Measurements from ENCODE around the gene SMC1B.
"Not testable (repeated sequence)": the region's sequence is repeated elsewhere in the genome, so short reads cannot be mapped to it uniquely, and the experiment has no call there.

Gene SMC1B

DNA sequence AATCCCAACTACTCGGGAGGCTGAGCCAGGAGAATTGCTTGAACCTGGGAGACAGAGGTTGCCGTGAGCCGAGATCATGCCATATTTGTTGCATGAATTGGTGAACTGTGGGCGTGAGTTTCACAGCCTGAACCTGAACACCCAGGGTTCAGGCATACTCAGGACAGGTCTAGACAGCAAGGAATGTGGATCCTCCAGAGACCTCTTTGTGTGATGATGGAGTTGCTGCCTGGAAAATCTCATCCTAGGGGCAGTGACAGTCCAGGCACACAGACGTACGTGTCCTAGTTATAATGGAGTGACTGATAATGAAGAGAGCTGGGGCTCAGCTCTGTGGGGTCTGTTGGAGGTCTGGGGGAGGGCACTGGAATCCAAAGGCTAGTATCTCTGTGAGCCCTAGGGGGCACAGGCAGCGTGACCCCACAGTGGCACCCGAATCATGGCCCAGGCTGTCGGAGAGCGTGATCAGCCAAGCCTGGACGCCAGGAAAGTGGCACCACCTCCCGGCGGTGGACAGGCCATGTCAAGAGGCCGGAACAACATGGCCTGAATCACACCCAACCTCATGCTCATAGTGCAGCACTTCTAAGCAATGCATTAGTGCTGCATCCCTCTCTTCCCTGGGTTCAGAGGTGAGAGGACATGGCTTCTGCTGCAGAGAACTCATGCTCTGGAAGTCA lies 31.8 kb upstream of the SMC1B start:
- DNase-seq (ENCODE audit: low spot score) = no peak

- no peak for DNase-seq (ENCODE audit: low spot score)
Observed at GRCh38 chr22:45444168-45444567, 30.8 kb upstream of the SMC1B start.

GRCh38 chr22:45442116-45442515 lies 28.7 kb upstream of the SMC1B start:
- DNase-seq (ENCODE audit: low spot score) = no peak

GRCh38 chr22:45441138-45441537 lies 27.7 kb upstream of the SMC1B start:
- DNase-seq (ENCODE audit: low spot score) = peak; percentile 71

DNA sequence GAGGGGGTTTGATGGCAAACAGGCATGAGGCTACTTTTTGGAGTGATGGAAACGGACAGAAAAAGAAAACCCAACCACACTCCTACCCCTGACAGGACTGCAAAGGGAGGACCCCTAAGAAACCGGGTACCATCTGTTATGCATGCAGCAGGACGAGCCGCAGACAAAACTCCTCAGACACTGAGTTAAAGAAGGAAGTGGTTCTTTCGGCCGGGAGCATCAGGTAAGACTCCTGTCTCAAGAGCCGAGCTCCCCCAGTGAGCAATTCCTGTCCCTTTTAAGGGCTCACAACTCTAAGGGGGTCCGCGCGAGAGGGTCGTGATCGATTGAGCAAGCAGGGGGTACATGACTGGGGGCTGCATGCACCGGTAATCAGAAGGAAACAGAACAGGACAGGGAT lies 27.3 kb upstream of the SMC1B start:
- DNase-seq (ENCODE audit: low spot score) = not testable (repeated sequence)

DNA sequence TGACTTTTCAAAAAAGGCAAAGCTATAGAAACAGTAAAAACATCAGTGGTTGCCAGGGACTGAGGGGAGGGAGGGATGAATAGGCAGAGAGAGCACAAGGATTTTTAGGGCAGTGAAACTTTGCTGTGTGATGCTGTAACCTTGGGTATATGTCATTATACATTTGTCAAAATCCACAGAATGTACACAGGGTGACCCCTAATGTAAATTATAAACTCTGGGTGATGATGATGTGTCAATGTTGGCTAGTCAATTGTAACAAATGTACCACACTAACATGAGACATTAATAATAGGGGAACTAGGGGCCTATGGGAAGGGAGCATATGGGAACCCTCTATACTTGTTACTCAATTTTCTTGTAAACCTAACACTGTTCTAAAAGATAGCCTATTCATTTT lies 24.9 kb upstream of the SMC1B start:
- no peak for DNase-seq (ENCODE audit: low spot score)

GRCh38 chr22:45436871-45437517 lies 23.6 kb upstream of the SMC1B start:
- DNase-seq (ENCODE audit: low spot score) = not testable (repeated sequence)

DNA sequence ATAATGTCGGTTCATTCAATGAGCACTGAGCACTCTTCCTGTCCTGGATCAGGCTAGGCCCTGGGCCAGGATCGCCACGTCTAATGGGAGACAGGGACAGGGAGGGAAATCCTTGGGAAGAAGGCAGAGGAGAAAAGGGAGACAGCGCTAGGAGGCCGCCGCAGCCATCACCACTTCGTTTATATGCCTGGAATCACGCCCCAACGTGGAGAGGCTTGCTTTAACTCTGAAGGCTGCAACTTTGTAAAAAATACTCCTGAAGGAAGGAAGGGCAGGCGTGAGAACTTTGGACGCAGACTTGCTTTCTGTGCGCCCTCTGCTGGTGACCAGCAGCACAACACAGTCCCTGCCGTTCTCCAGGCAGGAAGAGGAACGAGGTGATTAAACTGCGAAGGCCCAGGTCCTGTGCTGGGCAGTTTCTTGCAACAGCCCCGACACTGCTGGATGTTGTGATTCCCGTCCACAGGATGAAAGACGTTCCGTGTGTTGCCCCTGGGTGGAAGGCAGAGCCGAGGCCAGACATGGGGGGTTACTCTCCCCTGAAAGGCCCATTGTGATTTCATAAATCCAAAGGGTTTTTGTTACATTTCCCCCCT lies 22.2 kb upstream of the SMC1B start:
- DNase-seq (ENCODE audit: low spot score) = peak; percentile 88

DNA sequence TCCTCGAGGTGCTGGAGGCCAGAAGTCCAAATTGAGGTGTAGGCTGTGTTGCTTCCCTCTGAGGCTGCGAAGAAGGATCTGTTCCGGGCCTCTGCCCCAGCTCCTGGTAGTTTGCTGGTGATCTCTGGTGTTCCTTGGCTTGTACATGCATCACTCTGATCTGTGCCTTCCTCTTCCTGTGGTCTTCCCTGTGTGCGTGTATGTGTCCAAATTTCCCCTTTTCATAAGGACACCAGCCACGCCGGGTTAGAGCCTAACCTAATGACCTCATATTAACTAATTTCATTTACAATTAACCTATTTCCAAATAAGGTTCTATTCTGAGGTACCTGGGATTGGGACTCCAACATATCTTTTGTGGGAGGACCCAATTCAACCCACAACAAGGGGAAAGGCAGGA lies 21.6 kb upstream of the SMC1B start:
- no peak for DNase-seq (ENCODE audit: low spot score)

- DNase-seq (ENCODE audit: low spot score) = no peak
Observed at GRCh38 chr22:45430871-45431270, 17.5 kb upstream of the SMC1B start.

GRCh38 chr22:45429981-45430775 lies 16.8 kb upstream of the SMC1B start:
- DNase-seq (ENCODE audit: low spot score) = no peak

- no peak for DNase-seq (ENCODE audit: low spot score)
Observed at GRCh38 chr22:45429424-45429823, 16.0 kb upstream of the SMC1B start.

DNA sequence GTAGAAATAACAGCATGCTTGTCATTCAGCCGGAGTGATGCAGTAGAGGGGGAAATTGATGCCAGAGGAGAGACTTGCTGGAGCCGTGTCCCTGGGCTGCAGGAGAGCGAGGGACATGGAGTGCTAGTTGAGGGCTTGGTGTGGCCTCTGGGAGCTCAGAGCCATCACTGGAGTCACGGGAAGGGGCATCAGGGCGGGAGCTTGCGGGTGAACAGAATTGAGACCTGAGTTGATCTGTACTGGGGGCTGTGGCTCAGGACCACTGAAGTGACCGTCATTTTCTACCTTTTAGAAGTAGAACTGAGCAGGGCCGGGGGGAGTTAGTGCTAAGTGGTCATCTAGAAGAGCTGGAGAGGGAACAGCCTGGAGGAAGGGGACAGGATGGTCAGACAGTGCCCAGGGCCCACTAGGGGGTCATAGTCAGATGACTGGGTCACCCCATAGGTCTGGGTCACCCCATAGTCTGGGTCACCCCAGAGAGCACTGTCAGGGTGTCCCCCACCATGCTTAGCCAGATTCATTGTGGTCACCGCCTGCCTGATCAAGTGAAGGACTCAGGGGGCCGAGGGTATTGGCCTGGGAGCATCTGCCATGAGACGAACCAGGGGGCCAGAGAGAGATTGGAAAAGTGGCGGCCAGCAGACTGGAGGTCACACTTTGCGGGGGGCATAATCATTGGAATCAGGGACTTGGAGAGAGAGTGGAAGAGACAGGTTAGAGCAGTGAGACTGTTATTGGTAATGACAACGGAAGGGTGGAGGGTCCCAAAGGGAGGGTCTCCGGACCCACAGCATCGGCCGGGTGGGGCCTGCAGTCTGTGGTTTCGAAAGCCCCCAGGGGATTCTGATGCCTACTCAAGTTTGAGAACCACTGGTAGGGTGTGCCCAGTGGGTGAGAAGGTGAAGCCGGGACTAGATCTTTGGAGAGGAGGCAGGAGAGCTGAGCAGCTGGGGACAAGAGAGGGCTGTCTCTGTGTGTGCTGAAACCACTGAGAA lies 15.3 kb upstream of the SMC1B start:
- DNase-seq (ENCODE audit: low spot score) = no peak

GRCh38 chr22:45427114-45427513 lies 13.7 kb upstream of the SMC1B start:
- no peak for DNase-seq (ENCODE audit: low spot score)

DNA sequence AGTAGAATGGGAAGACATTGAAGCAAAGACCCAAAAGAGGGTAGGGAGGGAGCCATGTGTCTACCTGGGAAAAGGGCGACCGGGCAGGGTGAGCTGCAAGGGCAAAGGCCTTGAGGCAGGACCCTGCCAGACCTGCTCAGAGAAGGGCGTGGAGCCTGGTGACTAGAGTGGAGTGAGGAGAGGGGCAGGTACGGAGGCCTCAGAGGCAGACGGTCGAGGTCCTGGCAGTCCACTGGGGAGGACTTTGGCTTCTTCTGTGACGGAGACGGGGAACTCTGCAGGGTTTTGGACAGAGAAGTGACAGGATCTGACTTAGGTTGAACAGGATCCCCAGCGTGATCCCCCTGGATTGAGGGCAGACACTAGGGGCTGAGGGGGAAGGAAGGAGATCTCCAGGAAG lies 13.0 kb upstream of the SMC1B start:
- no peak for DNase-seq (ENCODE audit: low spot score)

DNA sequence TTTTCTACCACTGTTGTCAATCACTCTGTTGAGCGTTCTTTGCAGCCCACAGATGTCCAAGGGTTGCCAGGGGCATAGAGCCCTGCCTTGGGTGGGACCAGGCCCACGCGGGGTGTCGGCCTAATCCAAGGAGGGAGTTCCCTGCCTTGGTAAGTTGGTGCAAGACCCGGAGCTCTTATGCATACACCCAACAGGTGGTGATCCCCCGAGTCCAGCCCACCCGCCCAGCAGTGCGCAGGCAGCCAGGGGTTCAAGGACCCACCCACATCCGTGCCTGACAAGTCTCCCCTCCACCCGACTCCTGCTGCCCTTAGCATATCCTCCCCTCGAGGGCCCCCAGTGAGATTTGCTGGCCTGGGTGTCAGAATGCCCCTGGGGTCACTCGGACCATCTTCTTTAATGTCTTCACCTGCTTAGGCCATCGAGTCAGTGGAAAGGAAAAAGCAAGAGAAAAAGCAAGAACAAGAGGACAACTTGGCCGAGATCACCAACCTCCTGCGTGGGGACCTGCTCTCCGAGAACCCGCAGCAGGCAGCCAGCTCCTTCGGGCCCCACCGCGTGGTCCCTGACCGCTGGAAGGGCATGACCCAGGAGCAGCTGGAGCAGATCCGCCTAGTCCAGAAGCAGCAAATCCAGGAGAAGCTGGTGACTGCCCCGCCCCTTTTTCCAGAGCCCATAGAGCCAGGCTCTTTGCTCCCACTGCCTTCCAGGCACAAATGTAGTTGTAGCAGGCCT lies 12.3 kb upstream of the SMC1B start:
- no peak for DNase-seq (ENCODE audit: low spot score)

DNA sequence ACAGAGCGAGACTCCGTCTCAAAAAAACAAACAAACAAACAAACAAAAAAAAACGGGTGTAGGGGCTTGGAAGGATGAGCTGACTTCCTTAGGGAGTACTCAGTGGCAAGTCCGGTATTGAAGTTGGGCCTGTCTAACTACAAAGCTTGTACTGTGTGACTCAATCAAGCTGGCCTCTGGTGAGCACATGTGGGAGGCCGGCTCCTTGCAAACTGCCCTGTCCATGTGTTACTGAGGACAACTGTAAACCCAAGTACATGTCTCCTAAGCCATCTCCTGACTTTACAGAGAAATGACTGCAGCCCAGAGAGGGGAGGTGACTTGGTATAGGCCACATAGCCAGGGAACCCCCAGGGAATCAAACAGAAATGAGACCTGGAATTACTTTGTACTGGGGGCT lies 11.7 kb upstream of the SMC1B start:
- no peak for DNase-seq (ENCODE audit: low spot score)

GRCh38 chr22:45424241-45424731 lies 10.9 kb upstream of the SMC1B start:
- DNase-seq (ENCODE audit: low spot score) = no peak

- DNase-seq (ENCODE audit: low spot score) = no peak
Observed at GRCh38 chr22:45423524-45423923, 10.1 kb upstream of the SMC1B start.

- DNase-seq (ENCODE audit: low spot score) = no peak
Observed at GRCh38 chr22:45422237-45422983, 9.0 kb upstream of the SMC1B start.
